K562 (cell line): ENCODE measurements around the gene GPX5. TPM values are rescaled to one million over a fixed set of nuclear protein-coding genes. Genes with fewer than 3 reads are reported as not detected.
A peak's percentile ranks its signal among the peaks of the same experiment; 100 is the strongest.

Experiments
- DMBX1 ChIP-seq: fragments of 250-450 bp; sonication (Bioruptor Pico); IDR thresholded peaks from 2 replicates; pipeline ENCODE4 v1.8.0; 2022; ENCODE audit warnings: inconsistent platforms, mild to moderate bottlenecking, moderate library complexity, borderline replicate concordance
- DNMT1 ChIP-seq: fragments of 450-650 bp; IDR thresholded peaks from 2 replicates; pipeline ENCODE4 v1.6.1; 2016; ENCODE audit warnings: antibody characterized with exemption, mild to moderate bottlenecking
- FOSL1 ChIP-seq: fragments of 200-800 bp; sonication (Bioruptor generic); conservative IDR thresholded peaks from 2 replicates; pipeline ENCODE4 v1.6.1; 2016; ENCODE audit warnings: missing genetic modification characterization, missing compliant biosample characterization
- MTF1 ChIP-seq: fragments of 250-450 bp; sonication (Bioruptor Pico); IDR thresholded peaks from 2 replicates; pipeline ENCODE4 v1.9.0; 2021; ENCODE audit warnings: moderate library complexity, mild to moderate bottlenecking, inconsistent platforms, borderline replicate concordance
- PHB ChIP-seq: fragments of 250-450 bp; sonication (Bioruptor Pico); IDR thresholded peaks from 2 replicates; pipeline ENCODE4 v1.5.0; 2021
- PTTG1 ChIP-seq: fragments of 450-650 bp; IDR thresholded peaks from 2 replicates; pipeline ENCODE4 v1.6.1; 2016; ENCODE audit warnings: low read depth, mild to moderate bottlenecking, missing genetic modification characterization, missing compliant biosample characterization
- SAFB ChIP-seq: fragments of 200-400 bp; formaldehyde crosslinking; IDR thresholded peaks from 2 replicates; pipeline ENCODE4 v1.6.1; 2017; ENCODE audit warnings: low read depth, low read length, borderline replicate concordance
- SAP30 ChIP-seq: fragments of 200-600 bp; sonication (generic); IDR thresholded peaks from 2 replicates; pipeline ENCODE4 v1.6.1; 2012; ENCODE audit warnings: borderline replicate concordance, low read depth, mild to moderate bottlenecking, moderate library complexity, low read length, control low read depth, inconsistent platforms; ENCODE audit not compliant: insufficient read depth, poor library complexity, severe bottlenecking
- ZNF224 ChIP-seq: sonication (generic); formaldehyde crosslinking; IDR thresholded peaks from 2 replicates; pipeline ENCODE4 v1.8.0; 2022; ENCODE audit warnings: mild to moderate bottlenecking, missing genetic modification reagents
- ZNF644 ChIP-seq: fragments of 200-800 bp; sonication (Bioruptor generic); IDR thresholded peaks from 2 replicates; pipeline ENCODE4 v1.6.1; 2016; ENCODE audit warnings: low read depth, missing genetic modification characterization, missing compliant biosample characterization
- polyA plus RNA-seq, 8 experiments: library from polyadenylated mRNA; depleted of rRNA in 4 of 8; stranded (reverse) in 5 of 8; unstranded in 3 of 8; fragments of >200 nt; fragmentation: Nextera tagmentation in 2 of 8; fragmentation: Illumina TruSeq in 1 of 8; extraction: Ambion mirVana in 2 of 8; extraction: Trizol in 1 of 8; gene quantifications; 2 replicates each; pipeline versions ENCODE4 v1.2.1 to v1.2.3, GENCODE V29; 2011 to 2014; ENCODE audit warnings: inconsistent platforms in 1 of 8, missing spikeins in 1 of 8
- total RNA-seq, 7 experiments: library from RNA; depleted of rRNA in 6 of 7; stranded (reverse); fragments of >200 nt in 6 of 7; fragmentation: Illumina TruSeq in 2 of 7; extraction: Trizol in 2 of 7; gene quantifications; 2 replicates each; pipeline versions ENCODE4 v1.2.1 to v1.2.3, GENCODE V29; 2011 to 2021; ENCODE audit warnings: low replicate concordance in 1 of 7
- TF ChIP-seq, protein P1 (sequence below): fragments of 450-650 bp; IDR thresholded peaks from 2 replicates; pipeline ENCODE4 v1.6.1; 2016; ENCODE audit warnings: low read depth
- TF ChIP-seq, protein P2 (sequence below): IDR thresholded peaks from 2 replicates; pipeline ENCODE4 v1.6.1; 2012; ENCODE audit warnings: low read depth, low read length, improper control_type of control experiment, borderline replicate concordance
- TF ChIP-seq, protein P3 (sequence below): IDR thresholded peaks from 2 replicates; pipeline ENCODE4 v1.6.1; 2014; ENCODE audit warnings: antibody characterized with exemption

GPX5 gene
- total and polyA plus RNA-seq, 9 of the 15 experiments (the other 6 are each of a cell fraction or from before 2014, with no cell fraction given), result 0.07 to 0.18 (median 0.15) TPM; not detected in 6

DNA sequence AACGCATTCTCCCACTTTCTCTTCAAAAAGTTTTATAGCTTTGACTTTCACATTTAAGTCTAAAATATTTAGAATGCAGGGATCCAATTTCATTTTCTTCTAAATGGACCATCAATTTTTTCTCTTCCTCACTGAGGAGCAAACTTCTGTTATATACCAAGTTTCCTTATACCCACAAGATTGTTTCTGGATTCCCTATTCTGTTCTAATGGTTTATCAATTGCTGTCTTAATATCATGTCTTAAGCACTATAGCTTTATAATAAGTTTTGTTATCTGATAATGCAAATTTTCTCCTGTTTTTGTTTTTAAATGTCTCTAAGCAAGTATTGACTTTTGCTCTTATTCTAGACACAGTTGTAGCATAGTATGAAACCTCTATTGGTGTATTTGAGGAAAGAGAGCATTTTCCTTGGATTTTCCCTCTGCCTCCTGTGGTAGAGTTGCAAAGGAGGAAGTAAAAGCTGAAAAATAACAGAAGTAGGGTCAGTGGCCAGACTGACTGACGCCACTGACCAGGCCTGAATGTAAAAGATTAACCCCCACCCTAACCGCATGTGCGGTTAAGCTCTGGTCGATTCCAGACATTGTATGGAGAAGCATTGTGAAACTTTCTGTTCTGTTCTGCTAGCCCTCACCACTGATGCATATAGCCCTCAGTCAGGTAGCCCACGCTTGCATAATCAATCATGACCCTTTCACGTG, 40.3 kb downstream of the GPX5 start (continued):
- TF ChIP-seq, protein P1, sequence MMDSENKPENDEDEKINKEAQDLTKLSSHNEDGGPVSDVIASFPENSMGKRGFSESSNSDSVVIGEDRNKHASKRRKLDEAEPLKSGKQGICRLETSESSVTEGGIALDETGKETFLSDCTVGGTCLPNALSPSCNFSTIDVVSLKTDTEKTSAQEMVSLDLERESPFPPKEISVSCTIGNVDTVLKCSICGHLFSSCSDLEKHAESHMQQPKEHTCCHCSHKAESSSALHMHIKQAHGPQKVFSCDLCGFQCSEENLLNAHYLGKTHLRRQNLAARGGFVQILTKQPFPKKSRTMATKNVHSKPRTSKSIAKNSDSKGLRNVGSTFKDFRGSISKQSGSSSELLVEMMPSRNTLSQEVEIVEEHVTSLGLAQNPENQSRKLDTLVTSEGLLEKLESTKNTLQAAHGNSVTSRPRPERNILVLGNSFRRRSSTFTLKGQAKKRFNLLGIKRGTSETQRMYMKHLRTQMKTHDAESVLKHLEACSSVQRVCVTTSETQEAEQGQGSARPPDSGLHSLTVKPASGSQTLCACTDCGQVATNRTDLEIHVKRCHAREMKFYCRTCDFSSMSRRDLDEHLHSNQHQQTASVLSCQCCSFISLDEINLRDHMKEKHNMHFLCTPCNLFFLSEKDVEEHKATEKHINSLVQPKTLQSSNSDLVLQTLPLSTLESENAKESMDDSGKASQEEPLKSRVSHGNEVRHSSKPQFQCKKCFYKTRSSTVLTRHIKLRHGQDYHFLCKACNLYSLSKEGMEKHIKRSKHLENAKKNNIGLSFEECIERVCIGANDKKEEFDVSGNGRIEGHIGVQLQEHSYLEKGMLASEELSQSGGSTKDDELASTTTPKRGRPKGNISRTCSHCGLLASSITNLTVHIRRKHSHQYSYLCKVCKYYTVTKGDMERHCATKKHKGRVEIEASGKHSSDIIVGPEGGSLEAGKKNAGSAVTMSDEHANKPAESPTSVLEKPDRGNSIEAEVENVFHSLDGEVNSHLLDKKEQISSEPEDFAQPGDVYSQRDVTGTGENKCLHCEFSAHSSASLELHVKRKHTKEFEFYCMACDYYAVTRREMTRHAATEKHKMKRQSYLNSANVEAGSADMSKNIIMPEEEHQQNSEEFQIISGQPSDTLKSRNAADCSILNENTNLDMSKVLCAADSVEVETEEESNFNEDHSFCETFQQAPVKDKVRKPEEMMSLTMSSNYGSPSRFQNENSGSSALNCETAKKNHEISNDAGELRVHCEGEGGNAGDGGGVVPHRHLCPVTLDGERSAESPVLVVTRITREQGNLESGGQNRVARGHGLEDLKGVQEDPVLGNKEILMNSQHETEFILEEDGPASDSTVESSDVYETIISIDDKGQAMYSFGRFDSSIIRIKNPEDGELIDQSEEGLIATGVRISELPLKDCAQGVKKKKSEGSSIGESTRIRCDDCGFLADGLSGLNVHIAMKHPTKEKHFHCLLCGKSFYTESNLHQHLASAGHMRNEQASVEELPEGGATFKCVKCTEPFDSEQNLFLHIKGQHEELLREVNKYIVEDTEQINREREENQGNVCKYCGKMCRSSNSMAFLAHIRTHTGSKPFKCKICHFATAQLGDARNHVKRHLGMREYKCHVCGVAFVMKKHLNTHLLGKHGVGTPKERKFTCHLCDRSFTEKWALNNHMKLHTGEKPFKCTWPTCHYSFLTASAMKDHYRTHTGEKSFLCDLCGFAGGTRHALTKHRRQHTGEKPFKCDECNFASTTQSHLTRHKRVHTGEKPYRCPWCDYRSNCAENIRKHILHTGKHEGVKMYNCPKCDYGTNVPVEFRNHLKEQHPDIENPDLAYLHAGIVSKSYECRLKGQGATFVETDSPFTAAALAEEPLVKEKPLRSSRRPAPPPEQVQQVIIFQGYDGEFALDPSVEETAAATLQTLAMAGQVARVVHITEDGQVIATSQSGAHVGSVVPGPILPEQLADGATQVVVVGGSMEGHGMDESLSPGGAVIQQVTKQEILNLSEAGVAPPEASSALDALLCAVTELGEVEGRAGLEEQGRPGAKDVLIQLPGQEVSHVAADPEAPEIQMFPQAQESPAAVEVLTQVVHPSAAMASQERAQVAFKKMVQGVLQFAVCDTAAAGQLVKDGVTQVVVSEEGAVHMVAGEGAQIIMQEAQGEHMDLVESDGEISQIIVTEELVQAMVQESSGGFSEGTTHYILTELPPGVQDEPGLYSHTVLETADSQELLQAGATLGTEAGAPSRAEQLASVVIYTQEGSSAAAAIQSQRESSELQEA, result no peak
- TF ChIP-seq ZNF224 (CRISPR knock-in tag), result no peak
- no peak; the same call in 1 of the 2 replicates for TF ChIP-seq ZNF644 (tag)
- TF ChIP-seq SAP30, result no peak
- no peak for TF ChIP-seq PTTG1 (tag)
- no peak for TF ChIP-seq DNMT1
- TF ChIP-seq SAFB, result no peak
- no peak for TF ChIP-seq MTF1 (CRISPR knock-in tag)
- TF ChIP-seq FOSL1, result peak; percentile 71
- TF ChIP-seq, protein P2, sequence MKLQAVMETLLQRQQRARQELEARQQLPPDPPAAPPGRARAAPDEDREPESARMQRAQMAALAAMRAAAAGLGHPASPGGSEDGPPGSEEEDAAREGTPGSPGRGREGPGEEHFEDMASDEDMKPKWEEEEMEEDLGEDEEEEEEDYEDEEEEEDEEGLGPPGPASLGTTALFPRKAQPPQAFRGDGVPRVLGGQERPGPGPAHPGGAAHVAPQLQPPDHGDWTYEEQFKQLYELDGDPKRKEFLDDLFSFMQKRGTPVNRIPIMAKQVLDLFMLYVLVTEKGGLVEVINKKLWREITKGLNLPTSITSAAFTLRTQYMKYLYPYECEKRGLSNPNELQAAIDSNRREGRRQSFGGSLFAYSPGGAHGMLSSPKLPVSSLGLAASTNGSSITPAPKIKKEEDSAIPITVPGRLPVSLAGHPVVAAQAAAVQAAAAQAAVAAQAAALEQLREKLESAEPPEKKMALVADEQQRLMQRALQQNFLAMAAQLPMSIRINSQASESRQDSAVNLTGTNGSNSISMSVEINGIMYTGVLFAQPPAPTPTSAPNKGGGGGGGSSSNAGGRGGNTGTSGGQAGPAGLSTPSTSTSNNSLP, result no peak
- TF ChIP-seq, protein P3, sequence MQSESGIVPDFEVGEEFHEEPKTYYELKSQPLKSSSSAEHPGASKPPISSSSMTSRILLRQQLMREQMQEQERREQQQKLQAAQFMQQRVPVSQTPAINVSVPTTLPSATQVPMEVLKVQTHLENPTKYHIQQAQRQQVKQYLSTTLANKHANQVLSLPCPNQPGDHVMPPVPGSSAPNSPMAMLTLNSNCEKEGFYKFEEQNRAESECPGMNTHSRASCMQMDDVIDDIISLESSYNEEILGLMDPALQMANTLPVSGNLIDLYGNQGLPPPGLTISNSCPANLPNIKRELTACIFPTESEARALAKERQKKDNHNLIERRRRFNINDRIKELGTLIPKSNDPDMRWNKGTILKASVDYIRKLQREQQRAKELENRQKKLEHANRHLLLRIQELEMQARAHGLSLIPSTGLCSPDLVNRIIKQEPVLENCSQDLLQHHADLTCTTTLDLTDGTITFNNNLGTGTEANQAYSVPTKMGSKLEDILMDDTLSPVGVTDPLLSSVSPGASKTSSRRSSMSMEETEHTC, result no peak; the same call in 1 of the 2 replicates
- no peak for TF ChIP-seq PHB
- peak; percentile 64; the same call in 1 of the 2 replicates for TF ChIP-seq DMBX1 (CRISPR knock-in tag)
